Thoracic aorta (tissue), 2 donors: ENCODE measurements around the gene C1QL4. TPM values are rescaled to one million over a fixed set of nuclear protein-coding genes. Genes with fewer than 3 reads are reported as not detected.
"Not testable (repeated sequence)": the region's sequence is repeated elsewhere in the genome, so short reads cannot be mapped to it uniquely, and the experiment has no call there.

Experiments
- ATAC-seq: fragments of 150-250 bp; one replicate; pipeline ENCODE4 v1.8.0; 2017; ENCODE audit warnings: low read depth; ENCODE audit not compliant: insufficient number of reproducible peaks, low FRiP score
- DNase-seq: peaks from one replicate; pipeline ENCODE4 v3.0.0-alpha.2; 2020; ENCODE audit warnings: low spot score
- H3K27ac ChIP-seq, 2 donors: fragments of 200-600 bp; sonication (generic); 1 replicate in 1 of 2; 2 replicates in 1 of 2; pipeline ENCODE4 v1.5.1; 2016; ENCODE audit warnings: mild to moderate bottlenecking in 2 of 2, moderate library complexity in 2 of 2
- H3K27me3 ChIP-seq: fragments of 200-600 bp; sonication (generic); replicated peaks from 2 replicates; pipeline ENCODE4 v1.6.0; 2016; ENCODE audit warnings: mild to moderate bottlenecking; ENCODE audit not compliant: insufficient read depth
- H3K36me3 ChIP-seq: fragments of 200-600 bp; sonication (generic); one replicate; pipeline ENCODE4 v1.5.1; 2016
- H3K4me1 ChIP-seq, 2 donors: fragments of 200-600 bp; sonication (generic); 1 replicate in 1 of 2; 2 replicates in 1 of 2; pipeline versions ENCODE4 v1.5.1 to v1.6.0; 2016; ENCODE audit warnings: low read depth in 2 of 2, mild to moderate bottlenecking in 1 of 2; ENCODE audit not compliant: control insufficient read depth in 1 of 2
- H3K4me3 ChIP-seq: fragments of 200-600 bp; sonication (generic); 2 replicates; pipeline ENCODE4 v1.5.1; 2016; ENCODE audit warnings: mild to moderate bottlenecking
- H3K9me3 ChIP-seq: fragments of 200-600 bp; sonication (generic); 2 replicates; pipeline ENCODE4 v1.5.1; 2016
- CTCF ChIP-seq: fragments of 200-600 bp; sonication (generic); IDR thresholded peaks from one replicate; pipeline ENCODE4 v1.5.1; 2019; ENCODE audit warnings: antibody characterized with exemption
- total RNA-seq, 2 donors: library from RNA; depleted of rRNA; stranded (reverse); fragments of >200 nt; gene quantifications; one replicate each; pipeline versions ENCODE4 v1.1.0 to v1.2.3, GENCODE V29; 2016

Gene C1QL4
- total RNA-seq, 2 donors from 2014 or later = not detected

DNA sequence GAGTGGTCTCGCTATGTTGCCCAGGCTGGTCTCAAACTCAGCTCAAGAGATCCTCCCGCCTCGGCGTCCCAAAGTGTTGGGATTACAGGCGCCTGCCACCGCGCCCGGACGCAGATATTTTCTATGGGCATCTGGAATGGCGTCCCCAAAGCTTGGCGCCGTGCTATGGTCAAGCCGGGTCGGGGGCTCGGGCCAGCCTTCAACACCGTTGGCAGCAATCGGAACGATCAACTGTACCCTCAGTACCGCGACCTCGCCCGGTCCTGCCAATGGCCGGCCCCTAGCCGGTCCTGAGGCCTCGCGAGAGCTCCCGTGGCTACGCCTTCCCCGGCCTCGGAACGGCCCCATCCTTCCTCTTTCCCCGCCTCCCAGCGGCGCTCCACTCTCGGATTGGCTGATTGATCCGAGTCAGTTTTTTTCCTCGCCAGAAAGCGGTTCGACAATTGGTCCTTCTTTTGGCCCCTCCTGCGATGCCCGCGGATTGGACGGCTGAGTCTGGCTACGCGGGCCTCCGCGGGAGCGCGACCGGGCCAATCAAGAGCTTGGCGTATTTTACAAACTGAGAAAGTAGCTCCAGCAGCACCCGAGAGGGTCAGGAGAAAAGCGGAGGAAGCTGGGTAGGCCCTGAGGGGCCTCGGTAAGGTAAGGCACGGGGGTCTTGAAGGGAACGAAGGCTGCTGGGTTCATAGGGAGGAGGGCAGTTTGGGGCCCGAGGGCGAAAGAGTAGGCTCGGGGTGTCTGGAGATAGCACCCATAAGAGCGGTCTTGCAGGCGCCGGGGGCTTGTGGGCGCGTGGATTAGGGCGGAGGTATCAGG is 14.1 kb downstream of the C1QL4 start, which contains the start of gene TROAP:
Gene TROAP (plus strand): TSS at position 548 of the 816 bp plus-strand sequence. CDS start 354 bp downstream, outside the sequence.
- Histone ChIP-seq H3K4me3 (peak within 1 kb of the TSS; percentile 93), H3K9me3 (no peaks in the 10 kb centered on the region), H3K4me1 (peaks cover 11 to 16% of the 10 kb centered on the region in 2 donors), H3K27ac (no peak within 1 kb of the TSS), H3K27me3 (no peaks in the 10 kb centered on the region), H3K36me3 (no peaks in the 10 kb centered on the region)
- peak; percentile 98 for ATAC-seq
- peak; percentile 87 for DNase-seq
- TF ChIP-seq CTCF = no peak

- no peak for DNase-seq
- TF ChIP-seq CTCF = no peak
- H3K4me3 ChIP-seq = peak overlapping the region; percentile 93
- no peaks in the 10 kb centered on the region for H3K27me3 ChIP-seq
- no peaks in the 10 kb centered on the region for H3K36me3 ChIP-seq
- no peak overlapping the region for H3K27ac ChIP-seq
- H3K9me3 ChIP-seq = no peaks in the 10 kb centered on the region
- peaks cover 11 to 16% of the 10 kb centered on the region in 2 donors for H3K4me1 ChIP-seq
- ATAC-seq = no peak
These were observed 14.7 kb downstream of the C1QL4 start for GRCh38 chr12:49322367-49322707.

- not testable (repeated sequence) for H3K4me3 ChIP-seq, H3K27me3 ChIP-seq, H3K36me3 ChIP-seq, H3K27ac ChIP-seq, H3K9me3 ChIP-seq, ATAC-seq, DNase-seq
- H3K4me1 ChIP-seq = peaks cover 11 to 16% of the 10 kb centered on the region in 2 donors
These were observed 16.4 kb downstream of the C1QL4 start for GRCh38 chr12:49320411-49321103.

- ATAC-seq, DNase-seq, H3K27ac ChIP-seq: not testable (repeated sequence)
These were observed 19.9 kb downstream of the C1QL4 start for GRCh38 chr12:49317118-49317517.

DNA sequence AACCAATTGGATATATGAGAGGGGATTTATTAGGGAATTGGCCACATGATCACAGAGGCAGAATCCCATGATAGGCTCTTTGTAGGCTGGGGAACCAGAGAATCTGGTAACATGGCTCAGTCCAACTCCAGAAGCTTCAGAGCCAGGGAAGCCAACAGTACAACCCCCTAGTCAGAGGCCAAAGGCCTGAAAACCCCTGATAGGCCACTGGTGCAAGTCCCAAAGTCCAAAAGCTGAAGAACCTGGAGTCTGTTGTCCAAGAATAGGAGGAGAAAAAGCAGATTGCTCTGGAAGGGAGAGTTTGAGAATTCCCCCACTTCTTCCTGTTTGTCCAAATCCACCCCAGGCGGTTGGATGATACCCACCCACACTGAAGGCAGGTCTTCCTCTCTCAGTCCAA is 22.2 kb downstream of the C1QL4 start:
- H3K4me3 ChIP-seq = no peak overlapping the region
- DNase-seq (no peak), ATAC-seq (no peak)
- no peak overlapping the region for H3K27ac ChIP-seq
- no peaks in the 10 kb centered on the region for H3K9me3 ChIP-seq
- TF ChIP-seq CTCF = no peak
- no peaks in the 10 kb centered on the region for H3K4me1 ChIP-seq
- no peaks in the 10 kb centered on the region for H3K27me3 ChIP-seq
- no peaks in the 10 kb centered on the region for H3K36me3 ChIP-seq

More at GRCh38 chr12:49317118-49317517, 19.9 kb downstream of the C1QL4 start:
- H3K27me3 ChIP-seq, H3K9me3 ChIP-seq, H3K4me3 ChIP-seq, H3K36me3 ChIP-seq, H3K4me1 ChIP-seq: not testable (repeated sequence)

DNA sequence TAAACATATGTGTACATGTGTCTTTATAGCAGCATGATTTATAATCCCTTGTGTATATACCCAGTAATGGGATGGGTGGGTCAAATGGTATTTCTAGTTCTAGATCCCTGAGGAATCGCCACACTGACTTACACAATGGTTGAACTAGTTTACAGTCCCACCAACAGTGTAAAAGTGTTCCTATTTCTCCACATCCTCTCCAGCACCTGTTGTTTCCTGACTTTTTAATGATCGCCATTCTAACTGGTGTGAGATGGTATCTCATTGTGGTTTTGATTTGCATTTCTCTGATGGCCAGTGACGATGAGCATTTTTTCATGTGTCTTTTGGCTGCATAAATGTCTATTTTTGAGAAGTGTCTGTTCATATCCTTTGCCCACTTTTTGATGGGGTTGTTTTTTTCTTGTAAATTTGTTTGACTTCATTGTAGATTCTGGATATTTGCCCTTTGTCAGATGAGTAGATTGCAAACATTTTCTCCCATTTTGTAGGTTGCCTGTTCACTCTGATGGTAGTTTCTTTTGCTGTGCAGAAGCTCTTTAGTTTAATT is 26.5 kb downstream of the C1QL4 start:
- ATAC-seq, H3K36me3 ChIP-seq, H3K4me3 ChIP-seq, H3K27me3 ChIP-seq, H3K9me3 ChIP-seq, H3K4me1 ChIP-seq, H3K27ac ChIP-seq, DNase-seq: not testable (repeated sequence)
